OCI-LY7 (cell line): ENCODE results near the gene ZNF30. TPM values are rescaled to one million over a fixed set of nuclear protein-coding genes. Genes with fewer than 3 reads are reported as not detected.

Experiments
- BruUV-seq: library from RNA; stranded (reverse); fragments of 400-500 nt; replicated peaks from 2 replicates; lab custom pipeline; 2021; lab: Mats Ljungman, UMichigan
- CTCF ChIA-PET: fragments of 300-600 bp; sonication (Branson Sonifier 250); formaldehyde crosslinking; loops from one replicate; lab custom pipeline; 2022; ENCODE audit warnings: antibody characterized with exemption; ENCODE audit not compliant: unreplicated experiment; lab: Charles Lee
- POLR2A ChIA-PET: fragments of 300-600 bp; sonication (Branson Sonifier 250); formaldehyde crosslinking; loops from one replicate; lab custom pipeline; 2022; ENCODE audit warnings: antibody characterized with exemption; lab: Charles Lee
- DNase-seq: peaks from one replicate; pipeline ENCODE4 v3.0.0-alpha.2; 2015; ENCODE audit warnings: low spot score
- H2AFZ ChIP-seq: fragments of 200-600 bp; sonication (generic), shearing (Covaris generic); 2 replicates; pipeline ENCODE4 v1.6.1; 2014; ENCODE audit warnings: mild to moderate bottlenecking, antibody characterized with exemption, low read length, moderate library complexity
- H3K27ac ChIP-seq: fragments of 200-600 bp; sonication (generic); 2 replicates; pipeline ENCODE4 v1.5.1; 2014; ENCODE audit warnings: mixed run types, low read depth, mild to moderate bottlenecking, moderate library complexity, low read length, inconsistent platforms; ENCODE audit not compliant: poor library complexity, severe bottlenecking
- H3K36me3 ChIP-seq: fragments of 200-600 bp; sonication (generic); 2 replicates; pipeline ENCODE4 v1.6.1; 2014; ENCODE audit warnings: mild to moderate bottlenecking, antibody characterized with exemption, low read length, moderate library complexity, mixed read lengths; ENCODE audit not compliant: insufficient read depth
- H3K4me1 ChIP-seq: fragments of 200-600 bp; sonication (generic); 2 replicates; pipeline ENCODE4 v1.5.1; 2014; ENCODE audit warnings: mild to moderate bottlenecking, low read length; ENCODE audit not compliant: insufficient read depth, poor library complexity, severe bottlenecking
- H3K4me2 ChIP-seq: fragments of 200-600 bp; sonication (generic); 2 replicates; pipeline ENCODE4 v1.6.1; 2014; ENCODE audit warnings: mild to moderate bottlenecking, low read length
- H3K4me3 ChIP-seq: fragments of 200-600 bp; sonication (generic); 2 replicates; pipeline ENCODE4 v1.5.1; 2014; ENCODE audit warnings: mild to moderate bottlenecking, low read depth, low read length; ENCODE audit not compliant: poor library complexity, severe bottlenecking
- H3K79me2 ChIP-seq: fragments of 200-600 bp; sonication (generic); 2 replicates; pipeline ENCODE4 v1.6.1; 2016; ENCODE audit warnings: low read depth, mild to moderate bottlenecking, low read length, moderate library complexity, mixed read lengths; ENCODE audit not compliant: insufficient read depth
- H3K9me2 ChIP-seq: fragments of 200-600 bp; sonication (generic); 2 replicates; pipeline ENCODE4 v1.6.1; 2016; ENCODE audit warnings: mild to moderate bottlenecking, low read length, mixed read lengths; ENCODE audit not compliant: insufficient read depth
- H3K9me3 ChIP-seq: fragments of 200-600 bp; sonication (generic); 2 replicates; pipeline ENCODE4 v1.6.1; 2014; ENCODE audit warnings: mild to moderate bottlenecking, mixed run types, low read length, mixed read lengths
- H4K20me1 ChIP-seq: fragments of 200-600 bp; sonication (generic); 2 replicates; pipeline ENCODE4 v1.6.1; 2014; ENCODE audit warnings: mild to moderate bottlenecking, antibody characterized with exemption, low read length, moderate library complexity, mixed read lengths; ENCODE audit not compliant: insufficient read depth
- EZH2phosphoT487 ChIP-seq: fragments of 200-600 bp; sonication (generic); IDR thresholded peaks from 2 replicates; pipeline ENCODE4 v1.6.1; 2018; ENCODE audit warnings: low read depth, borderline replicate concordance, mild to moderate bottlenecking, mixed run types, antibody characterized with exemption, low read length, moderate library complexity, mixed read lengths
- intact Hi-C: fragments of 100-400 bp; cut with micrococcal nuclease; formaldehyde crosslinking; loops from one replicate; pipeline ENCODE4 v1.10.0; 2022; ENCODE audit not compliant: unreplicated experiment
- total RNA-seq, 2 experiments: library from RNA; depleted of rRNA in 1 of 2; stranded (reverse); fragments of >200 nt in 1 of 2; shearing (Covaris generic) in 1 of 2; gene quantifications; 2 replicates each; pipeline ENCODE4 v1.2.3, GENCODE V29; 2014 to 2022
- TF ChIP-seq, protein P1 (sequence below): fragments of 200-600 bp; sonication (generic); conservative IDR thresholded peaks from 2 replicates; pipeline ENCODE4 v1.5.1; 2014; ENCODE audit warnings: mild to moderate bottlenecking, antibody characterized with exemption, low read length, moderate library complexity, mixed read lengths

The ZNF30 gene
- total RNA-seq, 2 experiments from 2014 or later, result not detected

- Histone ChIP-seq H3K79me2 (no peaks in the 10 kb centered on the region), H3K4me1 (no peaks in the 10 kb centered on the region), H3K4me3 (no peak overlapping the region), H2AFZ (no peak overlapping the region), H3K4me2 (no peak overlapping the region), H3K27ac (no peak overlapping the region), H3K9me2 (no peaks in the 10 kb centered on the region), H3K9me3 (no peaks in the 10 kb centered on the region), H3K36me3 (no peaks in the 10 kb centered on the region), H4K20me1 (no peaks in the 10 kb centered on the region)
- BruUV-seq, result no TSS peak
- ChIA-PET CTCF (no interaction called here), POLR2A (no interaction called here)
- no peak for TF ChIP-seq EZH2phosphoT487
- TF ChIP-seq, protein P1, sequence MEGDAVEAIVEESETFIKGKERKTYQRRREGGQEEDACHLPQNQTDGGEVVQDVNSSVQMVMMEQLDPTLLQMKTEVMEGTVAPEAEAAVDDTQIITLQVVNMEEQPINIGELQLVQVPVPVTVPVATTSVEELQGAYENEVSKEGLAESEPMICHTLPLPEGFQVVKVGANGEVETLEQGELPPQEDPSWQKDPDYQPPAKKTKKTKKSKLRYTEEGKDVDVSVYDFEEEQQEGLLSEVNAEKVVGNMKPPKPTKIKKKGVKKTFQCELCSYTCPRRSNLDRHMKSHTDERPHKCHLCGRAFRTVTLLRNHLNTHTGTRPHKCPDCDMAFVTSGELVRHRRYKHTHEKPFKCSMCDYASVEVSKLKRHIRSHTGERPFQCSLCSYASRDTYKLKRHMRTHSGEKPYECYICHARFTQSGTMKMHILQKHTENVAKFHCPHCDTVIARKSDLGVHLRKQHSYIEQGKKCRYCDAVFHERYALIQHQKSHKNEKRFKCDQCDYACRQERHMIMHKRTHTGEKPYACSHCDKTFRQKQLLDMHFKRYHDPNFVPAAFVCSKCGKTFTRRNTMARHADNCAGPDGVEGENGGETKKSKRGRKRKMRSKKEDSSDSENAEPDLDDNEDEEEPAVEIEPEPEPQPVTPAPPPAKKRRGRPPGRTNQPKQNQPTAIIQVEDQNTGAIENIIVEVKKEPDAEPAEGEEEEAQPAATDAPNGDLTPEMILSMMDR, result no peak
- no peak for DNase-seq
- intact Hi-C loops, result no loop called here
Observed at GRCh38 chr19:34926361-34926684, 380 bp upstream of the ZNF30 start.

DNA sequence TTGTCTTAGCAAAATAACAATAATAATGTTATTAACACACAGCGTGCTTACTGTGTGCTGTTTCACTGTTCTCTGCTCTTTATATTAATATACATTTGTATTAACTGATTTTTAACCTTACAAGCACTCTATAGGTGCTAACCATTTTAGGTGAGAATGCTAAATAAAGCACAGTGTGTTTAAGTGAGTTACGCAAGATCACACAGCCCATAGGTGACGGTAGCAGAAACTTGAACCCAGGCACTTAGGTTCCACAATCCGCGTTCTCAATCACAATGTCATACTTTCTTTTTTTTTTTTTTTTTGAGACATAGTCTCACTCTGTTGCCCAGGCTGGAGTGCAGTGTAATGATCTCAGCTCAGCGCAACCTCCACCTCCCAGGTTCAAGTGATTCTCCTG, 5.8 kb downstream of the ZNF30 start:
- CTCF ChIA-PET, result no interaction called here
- no TSS peak for BruUV-seq
- POLR2A ChIA-PET, result no interaction called here
- no peak overlapping the region for H3K4me2 ChIP-seq
- no peaks in the 10 kb centered on the region for H3K4me1 ChIP-seq
- H3K9me2 ChIP-seq, result no peaks in the 10 kb centered on the region
- H3K9me3 ChIP-seq, result no peaks in the 10 kb centered on the region
- H3K4me3 ChIP-seq, result no peak overlapping the region
- no peaks in the 10 kb centered on the region for H3K36me3 ChIP-seq
- H4K20me1 ChIP-seq, result no peaks in the 10 kb centered on the region
- no peak for DNase-seq
- H2AFZ ChIP-seq, result no peak overlapping the region
- H3K79me2 ChIP-seq, result no peaks in the 10 kb centered on the region
- no peak overlapping the region for H3K27ac ChIP-seq
- intact Hi-C loops, result no loop called here
- TF ChIP-seq EZH2phosphoT487, result no peak
- TF ChIP-seq, protein P1, result no peak

GRCh38 chr19:34936184-34936583, 9.5 kb downstream of the ZNF30 start:
- ChIA-PET POLR2A (no interaction called here), CTCF (no interaction called here)
- no peaks in the 10 kb centered on the region for H3K4me1 ChIP-seq
- no peak for DNase-seq
- BruUV-seq, result no TSS peak
- no peak overlapping the region for H3K4me2 ChIP-seq
- no peak for TF ChIP-seq EZH2phosphoT487
- TF ChIP-seq, protein P1, result no peak
- intact Hi-C loops, result no loop called here
- no peaks in the 10 kb centered on the region for H3K36me3 ChIP-seq
- no peak overlapping the region for H3K27ac ChIP-seq
- no peaks in the 10 kb centered on the region for H4K20me1 ChIP-seq
- H3K9me2 ChIP-seq, result no peaks in the 10 kb centered on the region
- H3K9me3 ChIP-seq, result no peaks in the 10 kb centered on the region
- H3K4me3 ChIP-seq, result no peak overlapping the region
- H3K79me2 ChIP-seq, result no peaks in the 10 kb centered on the region
- no peak overlapping the region for H2AFZ ChIP-seq
